Esophagus muscularis mucosa (tissue), 4 donors: Measurements from ENCODE around the gene VAMP8. TPM values are rescaled to one million over a fixed set of nuclear protein-coding genes. Genes with fewer than 3 reads are reported as not detected.

Experiments
- DNase-seq: peaks from one replicate; pipeline ENCODE4 v3.0.0-alpha.2; 2017; ENCODE audit errors: extremely low spot score
- H3K27ac ChIP-seq, 4 donors: fragments of 200-600 bp; sonication (generic); replicated peaks in 1 of 4; 1 replicate in 3 of 4; 2 replicates in 1 of 4; pipeline ENCODE4 v1.5.1; 2016 to 2019; ENCODE audit warnings: mild to moderate bottlenecking in 1 of 4
- H3K27me3 ChIP-seq, 4 donors: fragments of 200-600 bp; sonication (generic); one replicate each; pipeline versions ENCODE4 v1.5.1 to v1.6.0; 2016 to 2019
- H3K36me3 ChIP-seq, 4 donors: fragments of 200-600 bp; sonication (generic); one replicate each; pipeline ENCODE4 v1.5.1; 2016 to 2019
- H3K4me1 ChIP-seq, 4 donors: fragments of 200-600 bp; sonication (generic); one replicate each; pipeline ENCODE4 v1.5.1; 2016 to 2019
- H3K4me3 ChIP-seq, 4 donors: fragments of 200-600 bp; sonication (generic); 1 replicate in 2 of 4; 2 replicates in 2 of 4; pipeline ENCODE4 v1.5.1; 2016 to 2019; ENCODE audit warnings: mild to moderate bottlenecking in 4 of 4, moderate library complexity in 1 of 4
- H3K9me3 ChIP-seq, 4 donors: fragments of 200-600 bp; sonication (generic); 1 replicate in 3 of 4; 2 replicates in 1 of 4; pipeline ENCODE4 v1.5.1; 2016 to 2019
- CTCF ChIP-seq, 3 experiments: fragments of 200-600 bp in 2 of 3; fragments of 450-650 bp in 1 of 3; sonication (generic) in 2 of 3; IDR thresholded peaks; one replicate each; pipeline ENCODE4 v1.5.1; 2017 to 2019; ENCODE audit warnings: antibody characterized with exemption in 3 of 3, mild to moderate bottlenecking in 2 of 3, moderate library complexity in 1 of 3
- EP300 ChIP-seq: sonication (generic); formaldehyde crosslinking; IDR thresholded peaks from one replicate; pipeline ENCODE4 v1.6.1; 2017; ENCODE audit warnings: antibody characterized with exemption
- POLR2A ChIP-seq: fragments of 450-650 bp; IDR thresholded peaks from one replicate; pipeline ENCODE4 v1.6.1; 2017; ENCODE audit warnings: antibody characterized with exemption, moderate library complexity, mild to moderate bottlenecking, low read depth
- POLR2AphosphoS5 ChIP-seq, 2 donors: sonication (generic); formaldehyde crosslinking; IDR thresholded peaks; one replicate each; pipeline ENCODE4 v1.6.1; 2017; ENCODE audit warnings: antibody characterized with exemption in 2 of 2
- whole genome bisulfite sequencing: methylation state at CpG from one replicate; pipeline ENCODE4 v1.1.5; 2018; 5-methylcytosine and 5-hydroxymethylcytosine counted together
- intact Hi-C: fragments of 100-400 bp; cut with DNase I; formaldehyde crosslinking; loops from one replicate; pipeline ENCODE4 v1.15.1; 2023
- total RNA-seq, 4 donors: library from RNA; depleted of rRNA; stranded (reverse); fragments of >200 nt; gene quantifications; one replicate each; pipeline versions ENCODE4 v1.1.0 to v1.2.1, GENCODE V29; 2016

The VAMP8 gene
- total RNA-seq, 4 donors from 2014 or later: 4.8 to 15.6 (median 8.3) TPM

- H3K27ac ChIP-seq: no peak overlapping the region
- H3K4me1 ChIP-seq: peaks cover 6 to 7% (median 6%) of the 10 kb centered on the region in 4 donors
- 88% methylated on average over 4 of the region's 4 CpGs for WGBS
- H3K9me3 ChIP-seq: no peaks in the 10 kb centered on the region
- TF ChIP-seq POLR2A (no peak), CTCF (IDR thresholded peaks at IDR 0.05) (no peak), EP300 (no peak), POLR2AphosphoS5 (IDR thresholded peaks at IDR 0.05) (no peak)
- intact Hi-C loops: no loop called here
- H3K27me3 ChIP-seq: no peaks in the 10 kb centered on the region
- H3K4me3 ChIP-seq: no peak overlapping the region
- no peak for DNase-seq
- H3K36me3 ChIP-seq: no peaks in the 10 kb centered on the region
Measured at GRCh38 chr2:85566265-85566664, 11.1 kb upstream of the VAMP8 start.

GRCh38 chr2:85575739-85576138 lies 1.6 kb upstream of the VAMP8 start:
- H3K4me3 ChIP-seq: no peak overlapping the region
- H3K27ac ChIP-seq: no peak overlapping the region
- DNase-seq: no peak
- TF ChIP-seq POLR2A: no peak
- no peak for TF ChIP-seq EP300
- no peak for TF ChIP-seq POLR2AphosphoS5 (IDR thresholded peaks at IDR 0.05)
- no peak for TF ChIP-seq CTCF (IDR thresholded peaks at IDR 0.05)
- intact Hi-C loops: no loop called here
- 90% methylated on average over 8 of the region's 8 CpGs for WGBS
- no peaks in the 10 kb centered on the region for H3K36me3 ChIP-seq
- H3K9me3 ChIP-seq: no peaks in the 10 kb centered on the region
- H3K4me1 ChIP-seq: peaks cover 20 to 42% (median 38%) of the 10 kb centered on the region in 4 donors
- H3K27me3 ChIP-seq: no peaks in the 10 kb centered on the region

- Histone ChIP-seq H3K4me3 (peak overlapping the region in 2 of 4 donors; percentile 34 to 54), H3K27me3 (no peaks in the 10 kb centered on the region), H3K4me1 (peaks cover 20 to 42% (median 38%) of the 10 kb centered on the region in 4 donors), H3K27ac (peak overlapping the region; percentile 53 to 74 (median 70)), H3K9me3 (no peaks in the 10 kb centered on the region), H3K36me3 (no peaks in the 10 kb centered on the region)
- no peak for DNase-seq
- TF ChIP-seq POLR2AphosphoS5 (IDR thresholded peaks at IDR 0.05): no peak
- no peak for TF ChIP-seq CTCF (IDR thresholded peaks at IDR 0.05)
- no peak for TF ChIP-seq POLR2A
- no peak for TF ChIP-seq EP300
- 79% methylated on average over 3 of the region's 3 CpGs for WGBS
- intact Hi-C loops: no loop called here
Measured at GRCh38 chr2:85577063-85577385, 362 bp upstream of the VAMP8 start.

- intact Hi-C loops: no loop called here
- DNase-seq: no peak
- H3K4me1 ChIP-seq: peaks cover 21 to 45% (median 41%) of the 10 kb centered on the region in 4 donors
- H3K27ac ChIP-seq: peak overlapping the region; percentile 53 to 74 (median 70)
- H3K4me3 ChIP-seq: peak overlapping the region; percentile 34 to 54 (median 36)
- TF ChIP-seq POLR2AphosphoS5 (IDR thresholded peaks at IDR 0.05): peak in 1 of 2 donors; percentile 44
- TF ChIP-seq POLR2A: no peak
- H3K27me3 ChIP-seq: no peaks in the 10 kb centered on the region
- H3K36me3 ChIP-seq: no peaks in the 10 kb centered on the region
- H3K9me3 ChIP-seq: no peaks in the 10 kb centered on the region
- 57% methylated on average over 14 of the region's 19 CpGs for WGBS
Measured at GRCh38 chr2:85578243-85579180, 1.1 kb downstream of the VAMP8 start.

GRCh38 chr2:85579266-85579935 lies 2.0 kb downstream of the VAMP8 start:
- no peaks in the 10 kb centered on the region for H3K27me3 ChIP-seq
- intact Hi-C loops: no loop called here
- H3K4me1 ChIP-seq: peaks cover 26 to 54% (median 49%) of the 10 kb centered on the region in 4 donors
- H3K36me3 ChIP-seq: no peaks in the 10 kb centered on the region
- H3K9me3 ChIP-seq: no peaks in the 10 kb centered on the region
- no peak for DNase-seq
- TF ChIP-seq EP300: no peak
- TF ChIP-seq CTCF (IDR thresholded peaks at IDR 0.05): no peak
- no peak for TF ChIP-seq POLR2A
- no peak for TF ChIP-seq POLR2AphosphoS5 (IDR thresholded peaks at IDR 0.05)
- H3K4me3 ChIP-seq: peak overlapping the region in 2 of 4 donors; percentile 36 to 54
- H3K27ac ChIP-seq: peak overlapping the region; percentile 53 to 74 (median 70)
- 56% methylated on average over 6 of the region's 6 CpGs for WGBS
